OCI-LY1 (cell line): Measurements from ENCODE around the gene ANKRD35.

Experiments used
- H2AFZ ChIP-seq: fragments of 200-600 bp; sonication (generic), shearing (Covaris generic); 2 replicates; pipeline ENCODE4 v1.6.0; 2014; ENCODE audit warnings: antibody characterized with exemption, mild to moderate bottlenecking, low read length
- H3F3A ChIP-seq: fragments of 200-600 bp; sonication (generic), shearing (Covaris generic); 2 replicates; pipeline ENCODE4 v1.6.0; 2014; ENCODE audit warnings: mild to moderate bottlenecking, antibody characterized with exemption, low read length, moderate library complexity; ENCODE audit not compliant: insufficient read depth
- H3K27ac ChIP-seq: fragments of 200-600 bp; sonication (generic); 2 replicates; pipeline ENCODE4 v1.5.1; 2014; ENCODE audit warnings: low read length, mixed run types, mild to moderate bottlenecking, low read depth; ENCODE audit not compliant: poor library complexity, severe bottlenecking
- H3K27me3 ChIP-seq: fragments of 200-600 bp; sonication (generic); 2 replicates; pipeline ENCODE4 v1.6.0; 2014; ENCODE audit warnings: antibody characterized with exemption, mild to moderate bottlenecking, low read length, moderate library complexity; ENCODE audit not compliant: insufficient read depth
- H3K36me3 ChIP-seq: fragments of 200-600 bp; sonication (generic); 2 replicates; pipeline ENCODE4 v1.6.1; 2014; ENCODE audit warnings: mild to moderate bottlenecking, antibody characterized with exemption, low read length, moderate library complexity, mixed read lengths; ENCODE audit not compliant: insufficient read depth
- H3K4me1 ChIP-seq: fragments of 200-600 bp; sonication (generic); 2 replicates; pipeline ENCODE4 v1.5.1; 2014; ENCODE audit warnings: mild to moderate bottlenecking, low read length, moderate library complexity; ENCODE audit not compliant: insufficient read depth, severe bottlenecking
- H3K4me2 ChIP-seq: fragments of 200-600 bp; sonication (generic), shearing (Covaris generic); 2 replicates; pipeline ENCODE4 v1.6.1; 2014; ENCODE audit warnings: low read length
- H3K4me3 ChIP-seq: fragments of 200-600 bp; sonication (generic); 2 replicates; pipeline ENCODE4 v1.5.1; 2014; ENCODE audit warnings: low read length, low read depth, mild to moderate bottlenecking, mixed read lengths; ENCODE audit not compliant: poor library complexity, severe bottlenecking
- H3K79me2 ChIP-seq: fragments of 200-600 bp; shearing (Covaris generic); 2 replicates; pipeline ENCODE4 v1.6.1; 2016; ENCODE audit warnings: mixed run types, low read length, mixed read lengths; ENCODE audit not compliant: insufficient read depth
- H3K9ac ChIP-seq: fragments of 200-600 bp; sonication (generic), shearing (Covaris generic); 2 replicates; pipeline ENCODE4 v1.6.1; 2014; ENCODE audit warnings: mild to moderate bottlenecking, low read length, mixed read lengths
- H3K9me2 ChIP-seq: fragments of 200-600 bp; sonication (generic), shearing (Covaris generic); 2 replicates; pipeline ENCODE4 v1.6.1; 2014; ENCODE audit warnings: low read depth, mild to moderate bottlenecking, low read length, mixed read lengths
- H3K9me3 ChIP-seq: fragments of 200-600 bp; shearing (Covaris generic); 2 replicates; pipeline ENCODE4 v1.6.1; 2014; ENCODE audit warnings: low read length, mixed read lengths
- H4K20me1 ChIP-seq: fragments of 200-600 bp; sonication (generic), shearing (Covaris generic); 2 replicates; pipeline ENCODE4 v1.6.0; 2016; ENCODE audit warnings: mild to moderate bottlenecking, low read length; ENCODE audit not compliant: insufficient read depth
- CTCF ChIP-seq: fragments of 200-600 bp; sonication (generic), shearing (Covaris generic); IDR thresholded peaks from 2 replicates; pipeline ENCODE4 v1.5.1; 2017; ENCODE audit warnings: mild to moderate bottlenecking, antibody characterized with exemption, low read length, moderate library complexity, mixed read lengths
- EZH2 ChIP-seq: fragments of 200-600 bp; sonication (generic), shearing (Covaris generic); IDR thresholded peaks from 2 replicates; pipeline ENCODE4 v1.8.0; 2017; ENCODE audit warnings: borderline replicate concordance, mixed run types, mild to moderate bottlenecking, antibody characterized with exemption, low read length, moderate library complexity, mixed read lengths

Gene ANKRD35

GRCh38 chr1:145892486-145893087 lies 6.9 kb upstream of the ANKRD35 start:
- Histone ChIP-seq H3K27ac (no peak overlapping the region), H3K27me3 (peaks cover 5% of the 10 kb centered on the region; the same call in 1 of the 2 replicates), H3K9me3 (no peaks in the 10 kb centered on the region), H3F3A (no peaks in the 10 kb centered on the region), H2AFZ (no peak overlapping the region), H3K4me3 (no peak overlapping the region), H3K36me3 (no peaks in the 10 kb centered on the region), H4K20me1 (no peaks in the 10 kb centered on the region), H3K9me2 (no peaks in the 10 kb centered on the region), H3K4me2 (no peak overlapping the region), H3K4me1 (no peaks in the 10 kb centered on the region), H3K9ac (no peak overlapping the region), H3K79me2 (no peaks in the 10 kb centered on the region)
- TF ChIP-seq EZH2 (no peak), CTCF (no peak)

- H3K9me3 ChIP-seq = no peaks in the 10 kb centered on the region
- H3K79me2 ChIP-seq = no peaks in the 10 kb centered on the region
- H3K9me2 ChIP-seq = no peaks in the 10 kb centered on the region
- H3K36me3 ChIP-seq = no peaks in the 10 kb centered on the region
- no peak overlapping the region for H3K27ac ChIP-seq
- no peaks in the 10 kb centered on the region for H4K20me1 ChIP-seq
- H3K27me3 ChIP-seq = peaks cover 5% of the 10 kb centered on the region; the same call in 1 of the 2 replicates
- TF ChIP-seq CTCF (peak; percentile 86), EZH2 (no peak)
- no peaks in the 10 kb centered on the region for H3F3A ChIP-seq
- no peaks in the 10 kb centered on the region for H3K4me1 ChIP-seq
- no peak overlapping the region for H3K4me2 ChIP-seq
- H2AFZ ChIP-seq = no peak overlapping the region
- no peak overlapping the region for H3K4me3 ChIP-seq
- H3K9ac ChIP-seq = no peak overlapping the region
These were observed 6.2 kb upstream of the ANKRD35 start for GRCh38 chr1:145891587-145892485.

- H3K4me1 ChIP-seq = no peaks in the 10 kb centered on the region
- no peaks in the 10 kb centered on the region for H4K20me1 ChIP-seq
- no peaks in the 10 kb centered on the region for H3F3A ChIP-seq
- no peak overlapping the region for H3K27ac ChIP-seq
- peaks cover 5% of the 10 kb centered on the region; the same call in 1 of the 2 replicates for H3K27me3 ChIP-seq
- H3K4me2 ChIP-seq = no peak overlapping the region
- H2AFZ ChIP-seq = no peak overlapping the region
- H3K9me2 ChIP-seq = no peaks in the 10 kb centered on the region
- no peak overlapping the region for H3K4me3 ChIP-seq
- no peak for TF ChIP-seq EZH2
- TF ChIP-seq CTCF = no peak
- no peaks in the 10 kb centered on the region for H3K36me3 ChIP-seq
- H3K9ac ChIP-seq = no peak overlapping the region
- H3K79me2 ChIP-seq = no peaks in the 10 kb centered on the region
- no peaks in the 10 kb centered on the region for H3K9me3 ChIP-seq
These were observed 5.5 kb upstream of the ANKRD35 start for GRCh38 chr1:145891143-145891542.
